Activated CD4-positive, alpha-beta T cell treated with anti-CD3 and anti-CD28 coated beads for 36 hours (primary cell): ENCODE measurements around the gene CCNA1. TPM values are rescaled to one million over a fixed set of nuclear protein-coding genes. Genes with fewer than 3 reads are reported as not detected.

Experiments used
- ATAC-seq: fragments of 200-7000 bp; cut with Tn5 transposase; one replicate; pipeline ENCODE4 v1.10.0; 2021; ENCODE audit warnings: mild to moderate bottlenecking, moderate library complexity
- CTCF ChIA-PET: fragments of 350-600 bp; sonication (Branson Sonifier 250); formaldehyde crosslinking; loops from one replicate; lab custom pipeline; 2021; ENCODE audit warnings: antibody characterized with exemption; lab: Charles Lee
- POLR2A ChIA-PET: fragments of 350-600 bp; sonication (Branson Sonifier 250); formaldehyde crosslinking; loops from one replicate; lab custom pipeline; 2021; ENCODE audit warnings: antibody characterized with exemption, inconsistent platforms; lab: Charles Lee
- DNase-seq: peaks from one replicate; pipeline ENCODE4 v3.0.0-alpha.2; 2020
- H3K27ac Mint-ChIP-seq: one replicate; pipeline ENCODE4 v1.8.0; 2021; ENCODE audit warnings: mixed read lengths
- H3K27me3 Mint-ChIP-seq: one replicate; pipeline ENCODE4 v1.8.0; 2021; ENCODE audit warnings: mixed read lengths
- H3K36me3 Mint-ChIP-seq: one replicate; pipeline ENCODE4 v1.8.0; 2021; ENCODE audit warnings: low read depth, mixed read lengths
- H3K4me1 Mint-ChIP-seq: one replicate; pipeline ENCODE4 v1.8.0; 2021; ENCODE audit warnings: mixed read lengths
- H3K4me3 Mint-ChIP-seq: one replicate; pipeline ENCODE4 v1.8.0; 2021; ENCODE audit warnings: mild to moderate bottlenecking, moderate library complexity, mixed read lengths
- H3K9me3 Mint-ChIP-seq: one replicate; pipeline ENCODE4 v1.8.0; 2021; ENCODE audit warnings: low read depth, mixed read lengths
- intact Hi-C, 2 experiments: fragments of 100-400 bp; cut with DNase I in 1 of 2; cut with micrococcal nuclease in 1 of 2; formaldehyde crosslinking; loops; one replicate each; pipeline versions ENCODE4 v1.14.2 to v1.15.1; 2022 to 2024; cut with DNase I, micrococcal nuclease
- total RNA-seq, 2 experiments: library from RNA; stranded (reverse); gene quantifications; one replicate each; pipeline ENCODE4 v1.2.3, GENCODE V29; 2021

Gene CCNA1
- total RNA-seq, result under 1 TPM; 0.21 to 0.40 TPM

GRCh38 chr13:36432106-36432544 lies at the start of gene CCNA1:
Gene CCNA1 (plus strand): TSS chr13:36432495. CDS start chr13:36433057, 562 bp downstream.
- H3K36me3 Mint-ChIP-seq, result no peaks in the 10 kb centered on the region
- intact Hi-C loops, result loop anchor here in 1 of 2 experiments (5.0 kb wide), 2 partner anchors 385 to 955 kb away; partner anchors contain the start of genes MAB21L1 and RFXAP
- ATAC-seq, result peak; percentile 73
- H3K27ac Mint-ChIP-seq, result no peak within 1 kb of the TSS
- peak within 1 kb of the TSS; percentile 24 for H3K4me3 Mint-ChIP-seq
- peaks cover 8% of the 10 kb centered on the region for H3K4me1 Mint-ChIP-seq
- ChIA-PET POLR2A (no interaction called here), CTCF (interaction anchor here (0.7 kb wide), 1 partner anchor 14 kb away, joined by 3 read pairs; no protein-coding TSS in a partner anchor)
- no peaks in the 10 kb centered on the region for H3K9me3 Mint-ChIP-seq
- peak; percentile 54 for DNase-seq
- peaks cover 51% of the 10 kb centered on the region for H3K27me3 Mint-ChIP-seq

- Mint-ChIP-seq H3K4me3 (no peak overlapping the region), H3K27ac (no peak overlapping the region), H3K9me3 (no peaks in the 10 kb centered on the region), H3K27me3 (peaks cover 11% of the 10 kb centered on the region), H3K4me1 (peaks cover 2% of the 10 kb centered on the region), H3K36me3 (no peaks in the 10 kb centered on the region)
- DNase-seq (no peak), ATAC-seq (no peak)
- CTCF ChIA-PET, result no interaction called here
- POLR2A ChIA-PET, result no interaction called here
- intact Hi-C loops, result no loop called here
Measured at GRCh38 chr13:36385489-36385888, 46.8 kb upstream of the CCNA1 start.

DNA sequence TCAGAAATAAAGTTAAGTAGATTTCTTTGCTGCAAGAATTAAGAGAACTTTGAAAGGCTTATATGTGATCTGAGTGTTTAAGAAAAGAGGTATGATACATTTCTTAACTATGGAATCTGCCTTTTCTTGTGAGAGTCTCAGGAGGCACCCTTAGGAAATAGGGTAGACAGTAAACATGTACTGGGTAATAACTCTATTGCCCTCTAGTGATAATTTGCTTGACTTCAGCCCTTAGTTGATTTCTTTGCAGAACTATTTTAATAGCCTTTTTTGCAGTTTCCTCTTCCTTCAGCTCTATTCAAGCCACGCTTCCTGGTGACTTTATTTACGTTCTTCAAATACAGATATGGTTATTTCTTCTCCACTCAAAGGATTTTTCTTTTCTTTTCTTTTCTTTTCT lies 37.0 kb upstream of the CCNA1 start:
- no peaks in the 10 kb centered on the region for H3K36me3 Mint-ChIP-seq
- no peak overlapping the region for H3K4me3 Mint-ChIP-seq
- no peaks in the 10 kb centered on the region for H3K9me3 Mint-ChIP-seq
- intact Hi-C loops, result loop anchor here (2.0 to 5.0 kb wide), 2 partner anchors 112 to 113 kb away; no protein-coding TSS in a partner anchor
- POLR2A ChIA-PET, result no interaction called here
- DNase-seq (no peak), ATAC-seq (peak; percentile 44)
- H3K27ac Mint-ChIP-seq, result no peak overlapping the region
- CTCF ChIA-PET, result interaction anchor here (0.9 to 1.4 kb wide), 3 partner anchors 18 to 145 kb away, joined by 3 to 6 read pairs (median 4); no protein-coding TSS in a partner anchor
- no peaks in the 10 kb centered on the region for H3K4me1 Mint-ChIP-seq
- H3K27me3 Mint-ChIP-seq, result peaks cover 5% of the 10 kb centered on the region

- Mint-ChIP-seq H3K36me3 (no peaks in the 10 kb centered on the region), H3K4me3 (no peak overlapping the region), H3K27me3 (peaks cover 8% of the 10 kb centered on the region), H3K9me3 (no peaks in the 10 kb centered on the region), H3K4me1 (no peaks in the 10 kb centered on the region), H3K27ac (no peak overlapping the region)
- DNase-seq (no peak), ATAC-seq (no peak)
- ChIA-PET CTCF (no interaction called here), POLR2A (no interaction called here)
- intact Hi-C loops, result no loop called here
Measured at GRCh38 chr13:36405151-36405550, 27.1 kb upstream of the CCNA1 start.

- ChIA-PET CTCF (no interaction called here), POLR2A (no interaction called here)
- no peak for ATAC-seq
- no peak for DNase-seq
- H3K4me3 Mint-ChIP-seq, result no peak overlapping the region
- intact Hi-C loops, result no loop called here
- no peak overlapping the region for H3K27ac Mint-ChIP-seq
- no peaks in the 10 kb centered on the region for H3K9me3 Mint-ChIP-seq
- H3K4me1 Mint-ChIP-seq, result peaks cover 13% of the 10 kb centered on the region
- no peaks in the 10 kb centered on the region for H3K36me3 Mint-ChIP-seq
- H3K27me3 Mint-ChIP-seq, result peaks cover 34% of the 10 kb centered on the region
Measured at GRCh38 chr13:36412736-36413135, 19.6 kb upstream of the CCNA1 start.

GRCh38 chr13:36413161-36413560 lies 19.1 kb upstream of the CCNA1 start:
- no peaks in the 10 kb centered on the region for H3K9me3 Mint-ChIP-seq
- H3K27me3 Mint-ChIP-seq, result peaks cover 32% of the 10 kb centered on the region
- H3K4me1 Mint-ChIP-seq, result peaks cover 18% of the 10 kb centered on the region
- POLR2A ChIA-PET, result no interaction called here
- H3K36me3 Mint-ChIP-seq, result no peaks in the 10 kb centered on the region
- no peak for DNase-seq
- CTCF ChIA-PET, result no interaction called here
- no peak overlapping the region for H3K4me3 Mint-ChIP-seq
- H3K27ac Mint-ChIP-seq, result no peak overlapping the region
- no peak for ATAC-seq
- intact Hi-C loops, result no loop called here

DNA sequence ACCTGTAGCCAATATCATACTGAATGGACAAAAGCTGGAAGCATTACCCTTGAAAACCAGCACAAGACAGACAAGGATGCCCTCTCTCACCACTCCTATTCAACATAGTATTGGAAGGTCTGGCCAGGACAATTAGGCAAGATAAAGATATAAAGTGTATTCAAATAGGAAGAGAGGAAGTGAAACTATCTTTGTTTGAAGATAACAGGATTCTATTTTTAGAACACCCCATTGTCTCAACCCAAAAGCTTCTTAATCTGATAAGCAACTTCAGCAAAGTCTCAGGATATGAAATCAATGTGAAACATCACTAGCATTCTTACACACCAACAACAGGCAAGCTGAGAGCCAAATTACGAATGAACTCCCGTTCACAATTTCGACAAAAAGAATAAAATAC lies 17.8 kb upstream of the CCNA1 start:
- Mint-ChIP-seq H3K4me3 (no peak overlapping the region), H3K36me3 (no peaks in the 10 kb centered on the region), H3K4me1 (peaks cover 21% of the 10 kb centered on the region), H3K27ac (no peak overlapping the region), H3K9me3 (no peaks in the 10 kb centered on the region), H3K27me3 (peaks cover 34% of the 10 kb centered on the region)
- no peak for ATAC-seq
- intact Hi-C loops, result no loop called here
- DNase-seq, result no peak
- ChIA-PET POLR2A (interaction anchor here (0.7 kb wide), 1 partner anchor 68 kb away, joined by 3 read pairs; no protein-coding TSS in a partner anchor), CTCF (no interaction called here)

DNA sequence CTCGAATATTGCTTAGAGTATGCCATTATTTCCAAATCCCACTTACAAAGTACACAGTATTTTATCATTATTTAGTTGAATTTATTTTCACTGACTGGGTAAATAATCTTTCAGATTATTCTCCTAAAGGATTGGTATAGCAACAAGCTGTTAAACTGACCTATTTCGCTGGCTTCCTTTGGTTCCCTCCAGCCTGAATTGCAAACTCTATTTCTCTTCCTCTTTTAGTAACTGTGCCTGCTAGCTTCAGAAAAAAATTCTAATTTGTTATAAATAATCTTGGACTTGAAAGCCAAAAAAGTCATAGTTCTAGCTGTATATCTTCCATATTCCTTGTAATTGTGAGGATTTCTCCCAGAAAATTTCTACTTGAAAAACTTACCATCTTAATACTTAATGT lies 15.0 kb upstream of the CCNA1 start:
- CTCF ChIA-PET, result interaction anchor here (0.6 to 0.9 kb wide), 3 partner anchors 8 to 450 kb away, joined by 3 read pairs; partner anchors contain the start of gene CCNA1
- no peak overlapping the region for H3K4me3 Mint-ChIP-seq
- intact Hi-C loops, result loop anchor here in 1 of 2 experiments (2.0 to 5.0 kb wide), 2 partner anchors 400 to 641 kb away; partner anchors contain the start of genes RFXAP and SUPT20H

GRCh38 chr13:36418022-36418805 lies 14.1 kb upstream of the CCNA1 start:
- Mint-ChIP-seq H3K9me3 (no peaks in the 10 kb centered on the region), H3K27ac (peak overlapping the region; percentile 12), H3K4me3 (no peak overlapping the region), H3K4me1 (peaks cover 38% of the 10 kb centered on the region), H3K36me3 (no peaks in the 10 kb centered on the region), H3K27me3 (peaks cover 42% of the 10 kb centered on the region)
- DNase-seq (peak; percentile 23), ATAC-seq (peak; percentile 73)
- POLR2A ChIA-PET, result no interaction called here
- intact Hi-C loops, result loop anchor here in 1 of 2 experiments (5.0 kb wide), 1 partner anchor 399 kb away; the partner anchor contains the start of gene RFXAP
- CTCF ChIA-PET, result interaction anchor here (0.6 to 4.2 kb wide), 10 partner anchors 9 to 449 kb away, joined by 3 to 30 read pairs (median 3); partner anchors contain the start of gene CCNA1

More for the DNA sequence above, 15.0 kb upstream of the CCNA1 start:
- peaks cover 42% of the 10 kb centered on the region for H3K27me3 Mint-ChIP-seq
- DNase-seq (no peak), ATAC-seq (no peak)
- peaks cover 38% of the 10 kb centered on the region for H3K4me1 Mint-ChIP-seq
- no peak overlapping the region for H3K27ac Mint-ChIP-seq
- POLR2A ChIA-PET, result no interaction called here
- no peaks in the 10 kb centered on the region for H3K36me3 Mint-ChIP-seq
- H3K9me3 Mint-ChIP-seq, result no peaks in the 10 kb centered on the region

DNA sequence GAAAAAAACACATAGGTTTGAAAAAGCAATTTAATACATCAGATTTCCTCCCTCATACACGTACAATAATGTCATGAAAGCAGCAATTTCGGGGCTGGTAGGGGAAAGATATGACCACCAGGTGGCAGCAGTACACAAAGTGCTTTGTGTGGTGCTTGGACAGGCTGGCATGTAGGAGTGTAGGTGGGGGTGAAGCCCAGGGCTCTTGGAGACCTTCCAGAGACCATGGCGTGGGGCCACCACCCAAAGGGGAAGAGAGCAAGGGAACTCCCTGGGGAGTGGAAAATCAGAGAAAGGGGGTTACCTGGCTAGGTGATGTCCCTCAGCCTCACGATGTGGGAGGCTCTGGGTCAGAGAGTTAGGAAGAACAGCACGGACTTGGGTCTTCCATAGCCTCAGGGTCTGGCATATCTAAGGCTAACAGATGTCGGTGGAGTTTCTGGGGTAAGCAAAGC lies 11.8 kb upstream of the CCNA1 start:
- Mint-ChIP-seq H3K4me1 (peaks cover 27% of the 10 kb centered on the region), H3K27ac (peak overlapping the region; percentile 75), H3K9me3 (peaks cover 3% of the 10 kb centered on the region), H3K36me3 (no peaks in the 10 kb centered on the region), H3K4me3 (no peak overlapping the region), H3K27me3 (peaks cover 48% of the 10 kb centered on the region)
- intact Hi-C loops, result loop anchor here (1.0 to 10.0 kb wide), 3 partner anchors 136 to 562 kb away; no protein-coding TSS in a partner anchor
- ChIA-PET CTCF (interaction anchor here (0.7 to 4.2 kb wide), 7 partner anchors 10 to 363 kb away, joined by 3 to 30 read pairs (median 3); no protein-coding TSS in a partner anchor), POLR2A (no interaction called here)
- ATAC-seq (peak; percentile 74), DNase-seq (peak; percentile 82)

GRCh38 chr13:36421447-36421846 lies 10.8 kb upstream of the CCNA1 start:
- H3K36me3 Mint-ChIP-seq, result no peaks in the 10 kb centered on the region
- H3K27ac Mint-ChIP-seq, result no peak overlapping the region
- no peak for DNase-seq
- H3K27me3 Mint-ChIP-seq, result peaks cover 47% of the 10 kb centered on the region
- ChIA-PET CTCF (interaction anchor here (0.6 to 4.2 kb wide), 4 partner anchors 9 to 314 kb away, joined by 3 to 30 read pairs (median 8); no protein-coding TSS in a partner anchor), POLR2A (no interaction called here)
- peaks cover 11% of the 10 kb centered on the region for H3K9me3 Mint-ChIP-seq
- H3K4me1 Mint-ChIP-seq, result peaks cover 27% of the 10 kb centered on the region
- no peak overlapping the region for H3K4me3 Mint-ChIP-seq
- ATAC-seq, result peak; percentile 52
- intact Hi-C loops, result loop anchor here in 1 of 2 experiments (1.0 to 10.0 kb wide), 3 partner anchors 75 to 561 kb away; partner anchors contain the start of gene SPART
